Stimulated activated CD8-positive, alpha-beta memory T cell treated with anti-CD3 and anti-CD28 coated beads, Interleukin-4, amount 100 ng/mL, for 4 hours (primary cell): Measurements from ENCODE around the gene UNC5C.

Source experiments
- DNase-seq, 2 donors: peaks; one replicate each; pipeline ENCODE4 v3.0.0-alpha.2; 2020; ENCODE audit warnings: low read depth in 2 of 2, low spot score in 1 of 2

The UNC5C gene

DNA sequence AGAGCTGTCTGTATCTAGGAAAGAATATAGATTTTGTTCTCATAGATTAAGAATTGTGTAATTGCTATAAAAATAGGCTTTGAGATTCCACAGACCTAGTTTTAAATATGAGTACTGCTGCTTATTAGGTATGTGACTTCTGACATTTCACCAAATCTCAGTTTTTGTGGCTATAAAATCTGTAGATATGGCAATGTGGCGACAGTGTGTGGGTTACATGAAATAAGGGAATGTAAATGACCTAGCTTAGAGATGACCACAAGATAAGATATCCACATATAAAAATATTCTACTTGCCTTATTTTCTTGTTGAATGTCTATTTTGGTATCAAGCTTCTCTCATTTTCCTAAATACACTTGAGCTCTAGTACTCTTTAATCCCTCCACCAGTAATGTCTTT is 193.8 kb downstream of the UNC5C start:
- DNase-seq = no peak

- no peak for DNase-seq
These were observed 200.4 kb downstream of the UNC5C start for GRCh38 chr4:95348418-95348817.

- DNase-seq = no peak
These were observed 205.5 kb downstream of the UNC5C start for GRCh38 chr4:95343235-95343634.

DNA sequence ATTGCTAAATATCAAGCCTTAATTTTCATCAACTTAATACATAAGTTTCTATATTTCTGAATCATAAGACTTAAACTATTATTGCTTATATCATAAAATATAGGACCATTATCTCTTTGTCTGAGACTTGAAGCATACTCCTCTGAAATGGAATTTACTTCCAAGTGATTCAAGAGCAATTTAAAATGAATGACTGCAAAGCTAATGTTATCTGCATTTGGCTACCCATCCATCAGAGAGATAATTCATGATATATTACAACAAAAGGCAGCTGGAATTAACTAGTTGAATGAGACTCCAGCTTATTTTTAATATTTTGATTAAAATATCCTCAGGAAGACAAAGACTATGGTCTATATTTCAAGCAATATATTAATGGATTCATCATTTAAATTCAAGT is 208.6 kb downstream of the UNC5C start:
- no peak for DNase-seq

GRCh38 chr4:95325665-95326064 is 223.1 kb downstream of the UNC5C start:
- DNase-seq = no peak

DNA sequence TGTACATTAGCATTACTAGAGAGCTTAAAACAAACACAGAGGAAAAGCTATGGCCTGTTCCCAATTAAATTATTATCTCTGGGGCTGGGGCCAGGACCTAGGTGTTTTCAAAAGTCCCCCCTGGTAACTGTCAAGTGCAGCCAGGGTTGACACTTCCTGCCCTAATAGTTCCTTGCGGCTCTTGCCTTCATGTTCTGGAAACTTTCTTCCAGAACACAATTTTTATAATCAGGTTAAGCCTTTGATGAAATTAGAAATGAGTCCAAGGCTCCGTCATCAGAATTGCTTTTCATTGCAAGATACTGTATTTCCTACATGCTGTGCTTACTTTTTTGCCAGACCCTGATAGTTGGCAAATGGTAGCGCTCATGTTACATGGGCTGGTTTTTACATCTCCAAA is 229.6 kb downstream of the UNC5C start:
- DNase-seq = no peak

- no peak for DNase-seq
These were observed 230.3 kb downstream of the UNC5C start for GRCh38 chr4:95318483-95318882.

- DNase-seq = no peak
These were observed 230.7 kb downstream of the UNC5C start for GRCh38 chr4:95318044-95318443.

GRCh38 chr4:95317085-95317793 is 231.5 kb downstream of the UNC5C start:
- DNase-seq = no peak

GRCh38 chr4:95314573-95314972 is 234.2 kb downstream of the UNC5C start:
- no peak for DNase-seq

GRCh38 chr4:95304898-95305297 is 243.9 kb downstream of the UNC5C start:
- DNase-seq = no peak

GRCh38 chr4:95300304-95300703 is 248.5 kb downstream of the UNC5C start:
- DNase-seq = no peak

GRCh38 chr4:95296052-95296451 is 252.7 kb downstream of the UNC5C start:
- no peak for DNase-seq

- no peak for DNase-seq
These were observed 253.6 kb downstream of the UNC5C start for GRCh38 chr4:95295157-95295556.

DNA sequence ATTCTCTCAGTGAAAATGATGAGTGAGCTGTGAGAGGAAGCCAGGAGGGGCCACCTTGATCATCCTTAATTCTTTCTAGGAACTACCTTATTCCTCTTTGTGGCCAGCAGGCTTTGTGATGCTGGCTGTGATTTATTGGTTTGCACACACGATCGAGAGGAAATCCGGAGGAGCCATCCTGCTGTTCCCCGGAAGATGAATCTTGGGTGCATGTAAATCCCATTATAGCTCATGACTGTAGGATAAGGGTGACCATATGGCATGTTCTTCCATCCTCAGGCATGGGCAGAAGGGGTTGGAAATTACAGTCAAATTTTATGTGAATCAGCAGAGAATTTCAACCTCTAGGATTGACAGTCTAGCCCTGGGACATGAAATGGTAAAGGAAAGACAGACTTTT is 254.5 kb downstream of the UNC5C start:
- DNase-seq = no peak

- DNase-seq = no peak
These were observed 255.8 kb downstream of the UNC5C start for GRCh38 chr4:95293014-95293413.

GRCh38 chr4:95290702-95291101 is 258.1 kb downstream of the UNC5C start:
- no peak for DNase-seq

DNA sequence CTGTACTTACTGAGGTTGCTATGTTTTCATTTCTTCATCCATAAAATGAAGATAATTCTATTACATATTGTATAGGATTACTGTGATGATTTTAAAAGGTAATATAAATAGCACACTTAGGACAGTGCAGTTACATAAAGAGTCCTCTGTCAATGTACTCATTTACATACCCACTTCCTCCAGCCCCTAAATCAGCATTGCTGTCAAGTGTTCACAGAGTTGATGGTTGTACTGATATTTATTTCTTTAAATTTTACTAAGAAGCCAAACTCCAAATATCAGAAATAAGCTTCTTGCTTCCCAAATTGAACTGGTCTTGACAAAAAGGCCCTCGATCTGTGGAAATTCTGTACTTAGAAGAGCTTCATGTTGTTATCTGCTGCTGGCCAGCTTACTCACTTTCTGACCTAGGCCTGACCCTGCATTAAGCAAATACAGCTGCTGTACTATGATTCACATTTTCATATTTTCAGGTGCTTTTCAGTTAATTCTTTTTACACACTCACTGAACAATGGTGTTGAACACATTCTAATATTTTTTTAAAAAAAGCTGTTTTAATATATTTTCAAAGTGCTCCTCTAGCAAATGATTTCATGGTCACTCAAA is 259.6 kb downstream of the UNC5C start:
- no peak for DNase-seq

DNA sequence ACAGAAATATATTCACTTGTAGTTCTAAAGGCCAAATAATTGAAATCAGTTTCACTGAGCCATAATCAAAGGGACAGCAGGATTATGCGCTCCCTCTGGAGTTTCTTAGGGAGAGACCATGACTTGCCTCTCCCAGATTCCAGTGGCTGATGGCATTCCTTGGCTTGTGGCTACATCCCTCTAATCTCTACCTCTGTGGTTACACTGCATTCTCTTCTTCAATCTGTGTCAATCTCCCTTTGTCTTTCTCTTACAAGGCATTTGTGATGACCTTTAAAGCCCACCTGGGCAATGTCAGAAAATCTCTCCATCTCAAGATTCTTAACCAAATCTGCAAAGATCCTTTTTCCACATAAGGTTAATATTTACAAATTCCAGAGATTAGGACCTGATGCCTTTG is 260.2 kb downstream of the UNC5C start:
- DNase-seq = no peak

DNA sequence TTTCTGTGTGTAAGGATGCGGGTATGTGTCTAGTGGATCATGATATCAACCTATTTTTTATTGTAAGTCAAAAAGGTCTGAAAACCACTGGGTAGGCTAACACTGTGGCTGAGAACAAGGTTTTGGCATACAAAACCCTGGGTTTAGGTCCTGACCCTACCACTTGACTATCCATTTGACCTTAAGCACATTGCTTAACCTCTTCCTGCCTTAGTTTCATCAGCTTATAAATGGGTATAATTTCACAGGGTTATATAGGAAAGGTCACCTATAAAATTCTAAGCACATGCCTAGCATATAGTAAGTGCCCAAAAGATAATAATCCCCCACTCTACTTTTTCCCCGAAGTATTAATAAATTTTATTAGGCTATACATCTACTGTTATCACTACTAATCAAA is 263.0 kb downstream of the UNC5C start:
- DNase-seq = no peak

GRCh38 chr4:95284655-95285054 is 264.1 kb downstream of the UNC5C start:
- DNase-seq = no peak

DNA sequence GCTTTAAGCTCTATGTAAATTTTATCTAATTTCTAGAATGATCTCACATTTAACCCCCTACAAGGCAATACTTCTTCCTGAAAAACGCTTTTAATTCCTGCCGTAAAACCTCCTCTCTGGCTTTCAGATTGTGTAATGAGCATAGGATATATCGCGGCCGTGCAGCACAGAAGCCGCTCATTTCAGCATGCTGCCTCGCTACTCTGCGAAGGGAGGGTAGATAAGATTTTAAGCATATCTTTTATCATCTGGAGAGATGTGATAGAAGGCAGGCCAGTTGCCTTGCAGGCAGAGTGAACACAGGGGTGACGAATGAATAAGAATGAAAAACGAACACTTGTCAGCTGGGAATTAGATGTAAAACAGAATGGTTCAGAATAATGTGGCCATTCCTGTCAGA is 265.5 kb downstream of the UNC5C start:
- DNase-seq = no peak

- no peak for DNase-seq
These were observed 276.0 kb downstream of the UNC5C start for GRCh38 chr4:95272797-95273196.
